GM03348 (cell line): ENCODE data around the gene DHRS4L2.
"Not testable (repeated sequence)": the region's sequence is repeated elsewhere in the genome, so short reads cannot be mapped to it uniquely, and the experiment has no call there.

Source experiments
- DNase-seq: peaks from one replicate; pipeline ENCODE4 v3.0.0; 2012; ENCODE audit warnings: low spot score

The DHRS4L2 gene

GRCh38 chr14:23973178-23973577, 15.6 kb upstream of the DHRS4L2 start:
- not testable (repeated sequence) for DNase-seq

- not testable (repeated sequence) for DNase-seq
Measured at GRCh38 chr14:23974041-23974440, 14.7 kb upstream of the DHRS4L2 start.

GRCh38 chr14:23977208-23977607, 11.5 kb upstream of the DHRS4L2 start:
- DNase-seq = not testable (repeated sequence)

GRCh38 chr14:23981951-23982813, 6.5 kb upstream of the DHRS4L2 start:
- not testable (repeated sequence) for DNase-seq

GRCh38 chr14:23984891-23985602, 3.7 kb upstream of the DHRS4L2 start:
- peak; percentile 85 for DNase-seq

- DNase-seq = not testable (repeated sequence)
Measured at GRCh38 chr14:23988223-23988606, 514 bp upstream of the DHRS4L2 start.

GRCh38 chr14:23989734-23990445, 1.2 kb downstream of the DHRS4L2 start:
- not testable (repeated sequence) for DNase-seq

GRCh38 chr14:23990961-23991360, 2.2 kb downstream of the DHRS4L2 start:
- DNase-seq = not testable (repeated sequence)

- not testable (repeated sequence) for DNase-seq
Measured at GRCh38 chr14:23993042-23993441, 4.3 kb downstream of the DHRS4L2 start.

GRCh38 chr14:23996009-23996408, 7.3 kb downstream of the DHRS4L2 start:
- DNase-seq = not testable (repeated sequence)

GRCh38 chr14:23996825-23997224, 8.1 kb downstream of the DHRS4L2 start:
- not testable (repeated sequence) for DNase-seq

- DNase-seq = not testable (repeated sequence)
Measured at GRCh38 chr14:23999640-24000039, 10.9 kb downstream of the DHRS4L2 start.

GRCh38 chr14:24001078-24001477, 12.3 kb downstream of the DHRS4L2 start:
- not testable (repeated sequence) for DNase-seq

GRCh38 chr14:24001679-24002078, 12.9 kb downstream of the DHRS4L2 start:
- DNase-seq = not testable (repeated sequence)

- DNase-seq = not testable (repeated sequence)
Measured at GRCh38 chr14:24006471-24006816, 17.7 kb downstream of the DHRS4L2 start.

- not testable (repeated sequence) for DNase-seq
Measured at GRCh38 chr14:24006817-24007652, 18.3 kb downstream of the DHRS4L2 start.

GRCh38 chr14:24011051-24011450, 22.3 kb downstream of the DHRS4L2 start:
- no peak for DNase-seq

GRCh38 chr14:24012726-24013273, 24.1 kb downstream of the DHRS4L2 start:
- not testable (repeated sequence) for DNase-seq

GRCh38 chr14:24013654-24014514, 25.2 kb downstream of the DHRS4L2 start:
- peak; percentile 70 for DNase-seq

- DNase-seq = not testable (repeated sequence)
Measured at GRCh38 chr14:24015745-24016144, 27.0 kb downstream of the DHRS4L2 start.
